Vagina (tissue), 2 donors: ENCODE measurements around the gene MYO7A.

Experiments
- POLR2AphosphoS5 ChIP-seq, 2 donors: sonication (generic); formaldehyde crosslinking; IDR thresholded peaks; one replicate each; pipeline ENCODE4 v1.9.0; 2017; ENCODE audit warnings: antibody characterized with exemption in 2 of 2, mild to moderate bottlenecking in 2 of 2, low read depth in 1 of 2; ENCODE audit not compliant: insufficient read depth in 1 of 2
- TF ChIP-seq, protein P1 (sequence below), 3 experiments: fragments of 450-650 bp in 2 of 3; fragments of 200-600 bp in 1 of 3; sonication (generic) in 1 of 3; IDR thresholded peaks; one replicate each; pipeline ENCODE4 v1.5.1; 2017 to 2019; ENCODE audit warnings: antibody characterized with exemption in 3 of 3, mild to moderate bottlenecking in 2 of 3, moderate library complexity in 2 of 3

DNA sequence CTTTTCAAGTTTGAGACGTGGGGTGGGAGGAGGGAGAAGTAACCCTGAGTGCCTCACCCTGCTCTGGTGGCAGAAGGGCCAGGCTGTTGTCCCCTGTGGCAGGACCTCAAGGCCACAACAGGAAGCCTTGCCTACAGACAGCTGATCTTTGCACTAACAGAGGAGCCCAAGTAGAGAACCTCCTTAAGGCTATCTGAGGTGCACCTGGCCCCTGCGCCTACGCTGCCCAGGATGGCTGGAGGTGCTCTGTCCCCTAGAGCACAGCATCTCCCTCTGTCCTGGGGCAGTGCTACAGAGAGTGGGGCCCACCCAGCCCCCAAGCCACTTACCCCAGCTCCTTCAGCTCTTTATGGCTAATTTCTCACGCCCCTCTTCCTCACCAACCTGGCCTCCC, 27.0 kb downstream of the MYO7A start:
- TF ChIP-seq, protein P1, sequence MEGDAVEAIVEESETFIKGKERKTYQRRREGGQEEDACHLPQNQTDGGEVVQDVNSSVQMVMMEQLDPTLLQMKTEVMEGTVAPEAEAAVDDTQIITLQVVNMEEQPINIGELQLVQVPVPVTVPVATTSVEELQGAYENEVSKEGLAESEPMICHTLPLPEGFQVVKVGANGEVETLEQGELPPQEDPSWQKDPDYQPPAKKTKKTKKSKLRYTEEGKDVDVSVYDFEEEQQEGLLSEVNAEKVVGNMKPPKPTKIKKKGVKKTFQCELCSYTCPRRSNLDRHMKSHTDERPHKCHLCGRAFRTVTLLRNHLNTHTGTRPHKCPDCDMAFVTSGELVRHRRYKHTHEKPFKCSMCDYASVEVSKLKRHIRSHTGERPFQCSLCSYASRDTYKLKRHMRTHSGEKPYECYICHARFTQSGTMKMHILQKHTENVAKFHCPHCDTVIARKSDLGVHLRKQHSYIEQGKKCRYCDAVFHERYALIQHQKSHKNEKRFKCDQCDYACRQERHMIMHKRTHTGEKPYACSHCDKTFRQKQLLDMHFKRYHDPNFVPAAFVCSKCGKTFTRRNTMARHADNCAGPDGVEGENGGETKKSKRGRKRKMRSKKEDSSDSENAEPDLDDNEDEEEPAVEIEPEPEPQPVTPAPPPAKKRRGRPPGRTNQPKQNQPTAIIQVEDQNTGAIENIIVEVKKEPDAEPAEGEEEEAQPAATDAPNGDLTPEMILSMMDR (IDR thresholded peaks at IDR 0.05) = no peak
- no peak for TF ChIP-seq POLR2AphosphoS5 (IDR thresholded peaks at IDR 0.05; ENCODE audit: insufficient read depth in 1 of 2, low read depth in 1 of 2)
